ENCODE data around the gene CMC1.
"Not testable (repeated sequence)": the region's sequence is repeated elsewhere in the genome, so short reads cannot be mapped to it uniquely, and the experiment has no call there.

The CMC1 gene, protein sequence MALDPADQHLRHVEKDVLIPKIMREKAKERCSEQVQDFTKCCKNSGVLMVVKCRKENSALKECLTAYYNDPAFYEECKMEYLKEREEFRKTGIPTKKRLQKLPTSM
- total RNA-seq, result 7.6 to 18.8 (median 17.0) reads per million in 3 donors

DNA sequence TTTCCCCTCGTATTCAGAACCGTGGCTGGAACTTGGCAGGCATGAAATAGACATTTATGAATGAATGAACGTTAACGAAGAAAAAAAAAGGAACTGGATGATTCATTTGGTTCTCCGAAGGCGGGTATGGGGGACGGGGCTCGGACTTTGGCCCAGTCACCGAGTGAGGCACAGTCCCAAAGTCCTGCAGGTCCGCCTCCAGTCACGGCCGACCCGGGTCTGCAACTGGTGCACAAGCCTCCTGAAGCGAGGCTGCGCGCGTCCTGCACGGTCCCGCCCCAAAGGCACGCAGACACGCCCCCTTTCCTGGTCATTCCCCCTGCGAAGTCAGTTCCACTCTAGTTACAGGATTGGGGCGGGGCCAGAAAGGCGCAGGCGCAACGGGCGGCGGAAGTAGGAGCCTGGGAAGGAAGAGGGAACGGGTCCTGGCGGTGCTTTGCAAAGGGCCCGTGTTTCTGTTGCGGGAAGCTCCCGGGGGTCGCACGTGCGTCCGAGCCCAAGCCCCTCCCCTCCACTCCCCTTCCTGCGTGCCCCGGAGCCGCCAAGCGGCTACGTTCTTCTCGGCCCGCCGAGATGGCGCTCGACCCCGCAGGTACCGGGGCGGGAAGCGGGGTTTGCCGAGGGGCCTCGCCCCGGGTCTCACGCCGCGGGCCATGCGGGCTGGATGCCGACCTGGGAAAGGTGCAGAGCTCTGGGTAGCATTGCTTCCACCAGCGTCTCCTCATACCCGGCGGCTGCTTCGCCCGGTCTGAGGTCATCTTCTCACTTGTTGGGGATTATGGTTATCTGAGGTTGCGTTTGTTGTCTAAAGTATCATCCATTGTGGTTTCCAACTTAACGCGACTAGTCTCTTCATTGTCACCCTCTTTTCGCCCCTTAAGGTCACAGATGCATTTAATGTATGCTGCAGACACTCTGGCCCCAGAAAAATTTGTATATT, at the start of gene CMC1:
Gene CMC1, plus strand, starts transcription at position 399 of the 940 bp plus-strand sequence. Its CDS starts 175 bp downstream, at position 574.
- Histone ChIP-seq H3K4me1 (ENCODE audit: control insufficient read depth, insufficient read depth, low read length, poor library complexity, severe bottlenecking) (peaks cover 7% of the 10 kb centered on the region), H3K27me3 (replicated peaks; ENCODE audit: control insufficient read depth, insufficient read depth, low read length, poor library complexity, severe bottlenecking) (no peaks in the 10 kb centered on the region), H3K27ac (ENCODE audit: insufficient read depth, low read length, poor library complexity, severe bottlenecking) (peak within 1 kb of the TSS; percentile 69), H3K4me3 (ENCODE audit: insufficient read depth, low read depth, low read length, poor library complexity, severe bottlenecking) (peak within 1 kb of the TSS; percentile 87), H3K36me3 (ENCODE audit: control insufficient read depth, insufficient read depth, low read length) (no peaks in the 10 kb centered on the region), H3K9me3 (ENCODE audit: control insufficient read depth, low read length) (no peaks in the 10 kb centered on the region)
- DNase-seq, result peak; percentile 84 to 90 (median 84)

- H3K9me3 ChIP-seq (ENCODE audit: control insufficient read depth, low read length), result no peaks in the 10 kb centered on the region
- H3K4me3 ChIP-seq (ENCODE audit: insufficient read depth, low read depth, low read length, poor library complexity, severe bottlenecking), result no peak overlapping the region
- DNase-seq, result no peak
- no peak overlapping the region for H3K27ac ChIP-seq (ENCODE audit: insufficient read depth, low read length, poor library complexity, severe bottlenecking)
- H3K36me3 ChIP-seq (ENCODE audit: control insufficient read depth, insufficient read depth, low read length), result no peaks in the 10 kb centered on the region
- H3K27me3 ChIP-seq (replicated peaks; ENCODE audit: control insufficient read depth, insufficient read depth, low read length, poor library complexity, severe bottlenecking), result no peaks in the 10 kb centered on the region
- H3K4me1 ChIP-seq (ENCODE audit: control insufficient read depth, insufficient read depth, low read length, poor library complexity, severe bottlenecking), result no peaks in the 10 kb centered on the region
Measured at GRCh38 chr3:28198161-28198560, 43.3 kb upstream of the CMC1 start.

- Histone ChIP-seq H3K27me3 (replicated peaks; ENCODE audit: control insufficient read depth, insufficient read depth, low read length, poor library complexity, severe bottlenecking) (no peaks in the 10 kb centered on the region), H3K27ac (ENCODE audit: insufficient read depth, low read length, poor library complexity, severe bottlenecking) (no peak overlapping the region), H3K9me3 (ENCODE audit: control insufficient read depth, low read length) (no peaks in the 10 kb centered on the region), H3K4me3 (ENCODE audit: insufficient read depth, low read depth, low read length, poor library complexity, severe bottlenecking) (no peak overlapping the region), H3K36me3 (ENCODE audit: control insufficient read depth, insufficient read depth, low read length) (no peaks in the 10 kb centered on the region), H3K4me1 (ENCODE audit: control insufficient read depth, insufficient read depth, low read length, poor library complexity, severe bottlenecking) (no peaks in the 10 kb centered on the region)
- no peak for DNase-seq
Measured at GRCh38 chr3:28198974-28199373, 42.4 kb upstream of the CMC1 start.

GRCh38 chr3:28199643-28200042, 41.8 kb upstream of the CMC1 start:
- H3K27me3 ChIP-seq (replicated peaks; ENCODE audit: control insufficient read depth, insufficient read depth, low read length, poor library complexity, severe bottlenecking); DNase-seq; H3K27ac ChIP-seq (ENCODE audit: insufficient read depth, low read length, poor library complexity, severe bottlenecking); H3K4me1 ChIP-seq (ENCODE audit: control insufficient read depth, insufficient read depth, low read length, poor library complexity, severe bottlenecking); H3K9me3 ChIP-seq (ENCODE audit: control insufficient read depth, low read length); H3K36me3 ChIP-seq (ENCODE audit: control insufficient read depth, insufficient read depth, low read length); H3K4me3 ChIP-seq (ENCODE audit: insufficient read depth, low read depth, low read length, poor library complexity, severe bottlenecking): not testable (repeated sequence)

DNA sequence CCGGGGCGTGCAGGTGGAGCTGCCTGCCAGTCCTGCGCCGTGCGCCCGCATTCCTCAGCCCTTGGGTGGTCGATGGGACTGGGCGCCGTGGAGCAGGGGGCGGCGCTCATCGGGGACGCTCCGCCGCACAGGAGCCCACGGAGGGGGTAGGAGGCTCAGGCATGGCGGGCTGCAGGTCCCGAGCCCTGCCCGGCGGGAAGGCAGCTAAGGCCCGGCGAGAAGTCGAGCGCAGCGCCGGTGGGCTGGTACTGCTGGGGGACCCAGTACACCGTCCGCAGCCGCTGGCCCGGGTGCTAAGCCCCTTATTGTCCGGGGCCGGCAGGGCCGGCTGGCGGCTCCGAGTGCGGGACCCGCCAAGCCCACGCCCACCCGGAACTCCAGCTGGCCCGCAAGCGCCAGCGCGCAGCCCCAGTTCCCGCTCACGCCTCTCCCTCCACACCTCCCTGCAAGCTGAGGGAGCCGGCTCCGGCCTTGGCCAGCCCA, 41.0 kb upstream of the CMC1 start:
- not testable (repeated sequence) for H3K4me1 ChIP-seq (ENCODE audit: control insufficient read depth, insufficient read depth, low read length, poor library complexity, severe bottlenecking); H3K9me3 ChIP-seq (ENCODE audit: control insufficient read depth, low read length); H3K27me3 ChIP-seq (replicated peaks; ENCODE audit: control insufficient read depth, insufficient read depth, low read length, poor library complexity, severe bottlenecking); H3K4me3 ChIP-seq (ENCODE audit: insufficient read depth, low read depth, low read length, poor library complexity, severe bottlenecking); H3K27ac ChIP-seq (ENCODE audit: insufficient read depth, low read length, poor library complexity, severe bottlenecking); DNase-seq; H3K36me3 ChIP-seq (ENCODE audit: control insufficient read depth, insufficient read depth, low read length)

GRCh38 chr3:28206479-28206878, 34.9 kb upstream of the CMC1 start:
- DNase-seq, result no peak
- Histone ChIP-seq H3K27ac (ENCODE audit: insufficient read depth, low read length, poor library complexity, severe bottlenecking) (no peak overlapping the region), H3K9me3 (ENCODE audit: control insufficient read depth, low read length) (no peaks in the 10 kb centered on the region), H3K4me1 (ENCODE audit: control insufficient read depth, insufficient read depth, low read length, poor library complexity, severe bottlenecking) (peaks cover 4% of the 10 kb centered on the region), H3K36me3 (ENCODE audit: control insufficient read depth, insufficient read depth, low read length) (no peaks in the 10 kb centered on the region), H3K27me3 (replicated peaks; ENCODE audit: control insufficient read depth, insufficient read depth, low read length, poor library complexity, severe bottlenecking) (no peaks in the 10 kb centered on the region), H3K4me3 (ENCODE audit: insufficient read depth, low read depth, low read length, poor library complexity, severe bottlenecking) (no peak overlapping the region)

- no peak for DNase-seq
- Histone ChIP-seq H3K9me3 (ENCODE audit: control insufficient read depth, low read length) (no peaks in the 10 kb centered on the region), H3K36me3 (ENCODE audit: control insufficient read depth, insufficient read depth, low read length) (no peaks in the 10 kb centered on the region), H3K4me3 (ENCODE audit: insufficient read depth, low read depth, low read length, poor library complexity, severe bottlenecking) (no peak overlapping the region), H3K4me1 (ENCODE audit: control insufficient read depth, insufficient read depth, low read length, poor library complexity, severe bottlenecking) (peaks cover 4% of the 10 kb centered on the region), H3K27ac (ENCODE audit: insufficient read depth, low read length, poor library complexity, severe bottlenecking) (no peak overlapping the region), H3K27me3 (replicated peaks; ENCODE audit: control insufficient read depth, insufficient read depth, low read length, poor library complexity, severe bottlenecking) (no peaks in the 10 kb centered on the region)
Measured at GRCh38 chr3:28207000-28207733, 34.3 kb upstream of the CMC1 start.

DNA sequence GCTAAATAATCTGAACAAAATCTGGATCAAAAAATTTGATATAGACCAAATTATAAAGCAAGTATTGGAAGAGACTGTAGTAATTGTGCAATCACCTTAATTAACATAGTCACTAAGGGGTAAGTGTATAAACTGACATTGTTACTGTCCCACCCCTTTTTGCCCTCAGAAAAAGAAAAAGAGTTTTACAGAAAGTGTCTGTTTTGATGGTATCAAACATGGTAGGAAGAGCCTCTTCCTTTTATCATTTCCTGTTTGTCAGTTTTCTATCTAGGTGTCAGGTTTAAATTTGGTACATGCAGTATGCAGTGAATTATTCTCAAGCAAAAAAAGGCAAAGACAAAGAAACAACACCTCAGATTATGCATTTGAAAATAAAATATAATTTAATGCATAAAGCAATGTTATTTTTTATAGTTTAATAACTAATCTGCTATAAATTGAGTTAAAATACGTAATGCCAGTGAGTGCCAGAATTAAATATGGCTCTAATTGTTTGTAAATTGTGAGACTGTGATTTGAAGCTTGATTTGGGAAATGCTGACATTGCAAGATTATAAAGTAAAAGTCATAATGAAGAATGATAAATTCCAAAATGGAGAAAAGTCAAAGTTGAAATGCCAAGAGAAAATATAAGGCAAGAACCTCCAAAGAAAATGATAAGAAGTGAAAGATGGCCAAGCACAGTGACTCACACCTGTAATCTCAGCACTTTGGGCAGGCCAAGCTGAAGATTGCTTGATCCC, 30.3 kb upstream of the CMC1 start:
- no peak overlapping the region for H3K4me3 ChIP-seq (ENCODE audit: insufficient read depth, low read depth, low read length, poor library complexity, severe bottlenecking)
- no peaks in the 10 kb centered on the region for H3K36me3 ChIP-seq (ENCODE audit: control insufficient read depth, insufficient read depth, low read length)
- H3K9me3 ChIP-seq (ENCODE audit: control insufficient read depth, low read length), result no peaks in the 10 kb centered on the region
- H3K4me1 ChIP-seq (ENCODE audit: control insufficient read depth, insufficient read depth, low read length, poor library complexity, severe bottlenecking), result peaks cover 4% of the 10 kb centered on the region
- H3K27ac ChIP-seq (ENCODE audit: insufficient read depth, low read length, poor library complexity, severe bottlenecking), result no peak overlapping the region
- H3K27me3 ChIP-seq (replicated peaks; ENCODE audit: control insufficient read depth, insufficient read depth, low read length, poor library complexity, severe bottlenecking), result no peaks in the 10 kb centered on the region
- DNase-seq, result no peak

DNA sequence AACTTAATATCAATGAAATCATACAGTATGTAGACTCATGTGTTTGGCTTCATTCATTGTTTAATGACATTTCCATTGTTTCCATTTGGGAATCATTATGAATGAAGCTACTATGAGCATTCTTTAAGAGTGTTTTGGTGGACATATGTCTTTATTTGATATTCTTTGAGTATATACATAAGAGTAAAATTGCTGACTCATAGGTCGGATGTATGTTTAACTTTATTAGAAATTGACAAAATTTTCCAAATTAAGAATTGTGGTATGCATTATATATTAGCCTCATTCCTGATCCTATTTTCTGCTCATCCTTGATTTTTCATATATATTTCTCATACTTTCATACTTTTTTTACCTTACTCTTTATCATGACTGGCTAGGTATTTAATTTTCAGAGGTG, 28.7 kb upstream of the CMC1 start:
- no peaks in the 10 kb centered on the region for H3K27me3 ChIP-seq (replicated peaks; ENCODE audit: control insufficient read depth, insufficient read depth, low read length, poor library complexity, severe bottlenecking)
- no peaks in the 10 kb centered on the region for H3K36me3 ChIP-seq (ENCODE audit: control insufficient read depth, insufficient read depth, low read length)
- no peak for DNase-seq
- H3K27ac ChIP-seq (ENCODE audit: insufficient read depth, low read length, poor library complexity, severe bottlenecking), result no peak overlapping the region
- H3K4me1 ChIP-seq (ENCODE audit: control insufficient read depth, insufficient read depth, low read length, poor library complexity, severe bottlenecking), result peaks cover 4% of the 10 kb centered on the region
- H3K9me3 ChIP-seq (ENCODE audit: control insufficient read depth, low read length), result no peaks in the 10 kb centered on the region
- H3K4me3 ChIP-seq (ENCODE audit: insufficient read depth, low read depth, low read length, poor library complexity, severe bottlenecking), result no peak overlapping the region
